Activated naive CD4-positive, alpha-beta T cell (primary cell): Measurements from ENCODE around the gene CTDP1.

Experiments
- DNase-seq, 4 experiments: peaks; one replicate each; lab custom pipeline; 2025; lab: John Stamatoyannopoulos, UW

CTDP1 gene

GRCh38 chr18:79798346-79798998, 118.9 kb downstream of the CTDP1 start:
- DNase-seq: no peak

GRCh38 chr18:79798999-79799370, 119.4 kb downstream of the CTDP1 start:
- DNase-seq: no peak

GRCh38 chr18:79799619-79800370, 120.2 kb downstream of the CTDP1 start:
- DNase-seq: no peak

GRCh38 chr18:79800371-79801180, 121.0 kb downstream of the CTDP1 start:
- no peak for DNase-seq

GRCh38 chr18:79801217-79801616, 121.6 kb downstream of the CTDP1 start:
- DNase-seq: no peak

- no peak for DNase-seq
Measured at GRCh38 chr18:79801641-79802040, 122.0 kb downstream of the CTDP1 start.

GRCh38 chr18:79802298-79802697, 122.7 kb downstream of the CTDP1 start:
- no peak for DNase-seq

- DNase-seq: no peak
Measured at GRCh38 chr18:79803611-79804051, 124.0 kb downstream of the CTDP1 start.
